ENCODE results near the gene POLD3.

POLD3 gene

DNA sequence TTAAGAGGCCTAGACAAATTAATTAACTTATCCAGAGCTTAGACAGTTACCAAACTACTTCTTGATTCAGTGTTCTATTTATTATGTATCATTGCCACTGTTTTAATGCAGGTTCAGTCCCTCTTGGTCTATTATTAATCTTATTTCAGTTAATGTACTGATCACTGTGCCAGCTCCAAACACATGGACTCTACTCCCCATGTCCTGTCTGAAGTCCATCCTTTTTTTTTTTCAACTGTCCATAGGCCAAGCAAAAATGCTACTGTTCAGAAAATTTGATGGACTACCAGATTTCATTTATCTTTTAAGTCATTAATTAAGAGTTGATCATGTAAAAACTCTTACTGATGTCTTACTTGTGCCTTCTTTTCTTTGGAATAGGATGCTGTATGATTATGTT lies 11.9 kb downstream of the POLD3 start:
- H3K4me3 ChIP-seq (ENCODE audit: low read depth, low read length) = no peak overlapping the region
- DNase-seq (ENCODE audit: low read depth) = no peak
- TF ChIP-seq CTCF (IDR thresholded peaks at IDR 0.05; ENCODE audit: low read depth, low read length, missing control alignments) = no peak

- no peak for TF ChIP-seq CTCF (IDR thresholded peaks at IDR 0.05; ENCODE audit: low read depth, low read length, missing control alignments)
- H3K4me3 ChIP-seq (ENCODE audit: low read depth, low read length) = no peak overlapping the region
- DNase-seq (ENCODE audit: low read depth) = no peak
Observed at GRCh38 chr11:74605403-74605802, 13.0 kb downstream of the POLD3 start.

- H3K4me3 ChIP-seq (ENCODE audit: low read depth, low read length) = no peak overlapping the region
- no peak for TF ChIP-seq CTCF (IDR thresholded peaks at IDR 0.05; ENCODE audit: low read depth, low read length, missing control alignments)
- no peak for DNase-seq (ENCODE audit: low read depth)
Observed at GRCh38 chr11:74608431-74608830, 16.0 kb downstream of the POLD3 start.

GRCh38 chr11:74611369-74611861 lies 19.0 kb downstream of the POLD3 start:
- no peak for DNase-seq (ENCODE audit: low read depth)
- H3K4me3 ChIP-seq (ENCODE audit: low read depth, low read length) = no peak overlapping the region
- TF ChIP-seq CTCF (IDR thresholded peaks at IDR 0.05; ENCODE audit: low read depth, low read length, missing control alignments) = peak; percentile 32

DNA sequence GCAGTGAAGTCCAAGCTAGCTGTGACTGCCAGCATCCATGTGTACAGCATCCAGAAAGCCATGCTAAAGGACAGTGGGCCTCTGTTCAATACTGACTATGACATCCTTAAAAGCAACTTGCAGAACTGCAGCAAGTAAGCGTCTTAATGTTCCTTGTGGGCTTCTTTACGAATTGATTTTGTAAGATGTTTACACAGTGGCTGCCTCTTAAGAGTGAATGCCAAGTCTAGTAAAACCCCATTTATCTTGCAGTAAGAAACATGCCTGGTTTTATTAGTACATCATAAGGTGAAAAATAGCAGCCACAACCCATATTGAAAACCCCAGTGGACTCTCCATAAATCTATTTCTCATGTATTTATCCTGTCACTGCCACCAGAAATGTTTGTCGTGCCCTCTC lies 20.5 kb downstream of the POLD3 start:
- H3K4me3 ChIP-seq (ENCODE audit: low read depth, low read length) = no peak overlapping the region
- no peak for DNase-seq (ENCODE audit: low read depth)
- no peak for TF ChIP-seq CTCF (IDR thresholded peaks at IDR 0.05; ENCODE audit: low read depth, low read length, missing control alignments)

DNA sequence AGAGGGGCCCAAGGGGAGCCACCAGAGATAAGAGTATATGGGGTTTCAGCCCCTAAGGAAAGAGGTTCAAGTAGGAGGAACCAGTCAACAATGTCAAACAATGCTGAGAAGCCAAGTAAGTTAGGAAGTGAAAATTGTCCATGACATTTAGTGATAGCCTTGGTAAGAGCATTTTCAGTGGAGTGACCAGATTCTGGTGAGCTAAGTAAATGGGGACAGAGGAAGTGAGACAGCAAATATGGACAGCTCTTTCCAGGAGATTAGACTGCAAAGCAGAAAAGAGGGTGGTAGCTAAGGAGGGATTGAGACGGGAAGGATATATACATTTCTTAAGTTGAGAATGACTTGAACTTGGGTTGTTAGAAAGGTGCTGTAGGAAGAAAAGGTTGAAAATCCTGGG lies 22.9 kb downstream of the POLD3 start:
- no peak for TF ChIP-seq CTCF (IDR thresholded peaks at IDR 0.05; ENCODE audit: low read depth, low read length, missing control alignments)
- DNase-seq (ENCODE audit: low read depth) = no peak

GRCh38 chr11:74615988-74616387 lies 23.6 kb downstream of the POLD3 start:
- DNase-seq (ENCODE audit: low read depth) = no peak
- no peak overlapping the region for H3K4me3 ChIP-seq (ENCODE audit: low read depth, low read length)
- TF ChIP-seq CTCF (IDR thresholded peaks at IDR 0.05; ENCODE audit: low read depth, low read length, missing control alignments) = no peak

More for the DNA sequence above, 22.9 kb downstream of the POLD3 start:
- H3K4me3 ChIP-seq (ENCODE audit: low read depth, low read length) = no peak overlapping the region

All from GM12864 (cell line).